PC-3 (cell line): ENCODE data around the gene ATP13A4.

Experiments used
- CTCF ChIP-seq: fragments of 300-600 bp; sonication (generic); conservative IDR thresholded peaks from 2 replicates; pipeline ENCODE4 v1.5.1; 2017; ENCODE audit warnings: antibody characterized with exemption, low read depth, mild to moderate bottlenecking, low read length
- EZH2 ChIP-seq: fragments of 300-600 bp; sonication (generic); IDR thresholded peaks from one replicate; pipeline ENCODE4 v1.6.1; 2017; ENCODE audit warnings: antibody characterized with exemption, mild to moderate bottlenecking, low read length; ENCODE audit not compliant: unreplicated experiment
- EZH2phosphoT487 ChIP-seq: fragments of 300-600 bp; sonication (generic); IDR thresholded peaks from 2 replicates; pipeline ENCODE4 v1.6.1; 2018; ENCODE audit warnings: mild to moderate bottlenecking, antibody characterized with exemption, low read length, borderline replicate concordance

GRCh38 chr3:193372783-193373182, 181.9 kb downstream of the ATP13A4 start:
- TF ChIP-seq CTCF (no peak), EZH2 (no peak), EZH2phosphoT487 (no peak)
